Neutrophil (primary cell): ENCODE data around the gene TTF2.

Experiments used
- H3K27ac ChIP-seq: fragments of 200-600 bp; sonication (generic); 2 replicates; pipeline ENCODE4 v1.5.1; 2016; ENCODE audit warnings: mild to moderate bottlenecking, moderate library complexity
- H3K27me3 ChIP-seq: fragments of 200-600 bp; sonication (generic); 2 replicates; pipeline ENCODE4 v1.6.0; 2016; ENCODE audit warnings: mild to moderate bottlenecking
- H3K36me3 ChIP-seq: fragments of 200-600 bp; sonication (generic); 2 replicates; pipeline ENCODE4 v1.5.1; 2017
- H3K4me1 ChIP-seq, 2 experiments: fragments of 200-600 bp in 1 of 2; sonication (generic) in 1 of 2; 1 replicate in 1 of 2; 2 replicates in 1 of 2; pipeline versions ENCODE4 v1.5.1 to v1.6.1; 2013 to 2016; ENCODE audit warnings: low read depth in 1 of 2, low read length in 1 of 2, mild to moderate bottlenecking in 1 of 2, moderate library complexity in 1 of 2; ENCODE audit not compliant: control insufficient read depth in 1 of 2, insufficient read depth in 1 of 2
- H3K4me3 ChIP-seq, 2 experiments: fragments of 200-600 bp in 1 of 2; sonication (generic) in 1 of 2; 1 replicate in 1 of 2; 2 replicates in 1 of 2; pipeline ENCODE4 v1.5.1; 2013 to 2016; ENCODE audit warnings: low read depth in 1 of 2, low read length in 1 of 2, mild to moderate bottlenecking in 1 of 2, moderate library complexity in 1 of 2
- H3K9me3 ChIP-seq: fragments of 200-600 bp; sonication (generic); 2 replicates; pipeline ENCODE4 v1.5.1; 2016
- TF ChIP-seq, protein P1 (sequence below): fragments of 200-600 bp; sonication (generic); IDR thresholded peaks from 2 replicates; pipeline ENCODE4 v1.5.1; 2016; ENCODE audit warnings: antibody characterized with exemption

Gene TTF2

DNA sequence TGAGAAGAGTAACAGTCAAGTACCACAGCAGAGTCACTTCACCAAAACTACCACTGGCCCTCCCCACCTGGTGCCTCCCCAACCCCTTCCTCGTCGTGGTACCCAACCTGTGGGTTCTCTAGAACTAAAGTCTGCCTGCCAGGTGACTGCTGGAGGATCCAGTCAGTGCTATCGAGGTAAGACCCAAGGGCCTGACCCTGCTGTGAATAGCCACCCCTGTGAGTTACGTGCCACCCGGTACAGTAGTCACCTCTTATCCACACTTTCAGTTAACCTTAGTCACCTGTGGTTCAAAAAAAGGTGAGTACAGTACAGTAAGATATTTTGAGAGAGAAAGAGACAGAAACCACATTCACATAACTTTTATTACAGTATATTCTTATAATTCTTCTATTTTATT is 16.5 kb downstream of the TTF2 start:
- Histone ChIP-seq H3K4me3 (no peak overlapping the region), H3K27ac (no peak overlapping the region)

DNA sequence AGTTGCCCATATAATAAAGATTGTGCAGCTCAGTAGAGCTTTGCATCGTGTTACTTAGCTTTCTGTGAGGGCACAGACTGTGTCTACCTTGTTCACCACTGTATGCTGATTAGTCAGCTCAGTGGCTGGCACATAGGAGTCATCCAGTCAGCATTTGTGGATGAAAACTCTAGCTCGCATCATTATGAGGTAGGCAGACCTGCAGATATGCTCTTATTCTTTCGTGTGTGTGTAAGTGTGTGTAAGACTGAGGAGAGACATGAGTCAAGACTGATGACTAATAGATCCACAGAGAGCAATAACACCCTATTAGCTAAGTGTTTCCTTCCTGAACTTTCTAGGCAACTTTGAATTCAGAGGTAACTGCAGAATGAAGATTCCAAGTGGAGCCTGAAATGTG is 17.1 kb downstream of the TTF2 start:
- no peaks in the 10 kb centered on the region for H3K4me1 ChIP-seq
- no peaks in the 10 kb centered on the region for H3K9me3 ChIP-seq
- H3K4me3 ChIP-seq = no peak overlapping the region
- peaks cover 76% of the 10 kb centered on the region for H3K36me3 ChIP-seq
- H3K27me3 ChIP-seq = no peaks in the 10 kb centered on the region
- H3K27ac ChIP-seq = no peak overlapping the region
- TF ChIP-seq, protein P1, sequence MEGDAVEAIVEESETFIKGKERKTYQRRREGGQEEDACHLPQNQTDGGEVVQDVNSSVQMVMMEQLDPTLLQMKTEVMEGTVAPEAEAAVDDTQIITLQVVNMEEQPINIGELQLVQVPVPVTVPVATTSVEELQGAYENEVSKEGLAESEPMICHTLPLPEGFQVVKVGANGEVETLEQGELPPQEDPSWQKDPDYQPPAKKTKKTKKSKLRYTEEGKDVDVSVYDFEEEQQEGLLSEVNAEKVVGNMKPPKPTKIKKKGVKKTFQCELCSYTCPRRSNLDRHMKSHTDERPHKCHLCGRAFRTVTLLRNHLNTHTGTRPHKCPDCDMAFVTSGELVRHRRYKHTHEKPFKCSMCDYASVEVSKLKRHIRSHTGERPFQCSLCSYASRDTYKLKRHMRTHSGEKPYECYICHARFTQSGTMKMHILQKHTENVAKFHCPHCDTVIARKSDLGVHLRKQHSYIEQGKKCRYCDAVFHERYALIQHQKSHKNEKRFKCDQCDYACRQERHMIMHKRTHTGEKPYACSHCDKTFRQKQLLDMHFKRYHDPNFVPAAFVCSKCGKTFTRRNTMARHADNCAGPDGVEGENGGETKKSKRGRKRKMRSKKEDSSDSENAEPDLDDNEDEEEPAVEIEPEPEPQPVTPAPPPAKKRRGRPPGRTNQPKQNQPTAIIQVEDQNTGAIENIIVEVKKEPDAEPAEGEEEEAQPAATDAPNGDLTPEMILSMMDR = no peak

More for the DNA sequence above, 16.5 kb downstream of the TTF2 start:
- Histone ChIP-seq H3K36me3 (peaks cover 70% of the 10 kb centered on the region), H3K9me3 (no peaks in the 10 kb centered on the region), H3K4me1 (no peaks in the 10 kb centered on the region), H3K27me3 (no peaks in the 10 kb centered on the region)
- TF ChIP-seq, protein P1 = no peak

DNA sequence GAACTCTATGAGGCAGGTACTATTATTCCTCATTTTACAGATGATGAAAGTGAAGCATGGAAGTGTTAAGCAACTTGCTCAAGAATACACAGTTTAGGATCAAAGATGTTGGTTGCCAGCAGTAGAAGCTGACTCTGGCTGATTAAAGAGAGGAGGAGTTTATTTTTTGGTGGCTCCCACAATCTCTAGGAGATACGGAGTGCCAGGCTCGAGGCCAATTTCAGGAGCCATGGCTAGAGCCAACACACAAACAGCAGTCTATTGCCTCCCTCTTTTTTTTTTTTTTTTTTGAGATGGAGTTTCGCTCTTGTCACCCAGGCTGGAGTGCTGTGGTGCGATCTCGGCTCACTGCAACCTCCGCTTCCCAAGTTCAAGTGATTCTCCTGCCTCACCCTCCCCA is 19.6 kb downstream of the TTF2 start:
- TF ChIP-seq, protein P1 = no peak
- peaks cover 95% of the 10 kb centered on the region for H3K36me3 ChIP-seq
- no peaks in the 10 kb centered on the region for H3K27me3 ChIP-seq

DNA sequence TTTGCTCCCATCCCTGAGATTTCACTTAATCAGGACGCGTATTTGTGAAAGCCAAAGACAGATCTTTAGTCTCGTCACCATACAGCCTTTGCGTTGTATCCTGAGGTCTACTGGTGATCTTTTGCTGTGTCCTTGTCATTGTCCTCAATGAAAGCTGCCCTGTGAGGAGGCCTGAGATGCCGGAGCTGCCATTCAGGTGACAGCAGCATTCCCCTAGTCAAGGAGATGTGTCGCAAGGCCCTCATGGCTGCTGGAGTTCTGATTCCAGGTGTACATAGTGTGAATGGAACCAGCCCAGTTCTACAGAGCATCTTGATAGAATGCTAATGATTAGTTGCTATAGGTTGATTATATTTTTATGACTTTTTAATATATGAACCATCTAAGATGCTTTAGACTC is 24.1 kb downstream of the TTF2 start:
- TF ChIP-seq, protein P1 = no peak

More for the DNA sequence above, 19.6 kb downstream of the TTF2 start:
- Histone ChIP-seq H3K27ac (no peak overlapping the region), H3K9me3 (no peaks in the 10 kb centered on the region), H3K4me3 (no peak overlapping the region), H3K4me1 (no peaks in the 10 kb centered on the region)

DNA sequence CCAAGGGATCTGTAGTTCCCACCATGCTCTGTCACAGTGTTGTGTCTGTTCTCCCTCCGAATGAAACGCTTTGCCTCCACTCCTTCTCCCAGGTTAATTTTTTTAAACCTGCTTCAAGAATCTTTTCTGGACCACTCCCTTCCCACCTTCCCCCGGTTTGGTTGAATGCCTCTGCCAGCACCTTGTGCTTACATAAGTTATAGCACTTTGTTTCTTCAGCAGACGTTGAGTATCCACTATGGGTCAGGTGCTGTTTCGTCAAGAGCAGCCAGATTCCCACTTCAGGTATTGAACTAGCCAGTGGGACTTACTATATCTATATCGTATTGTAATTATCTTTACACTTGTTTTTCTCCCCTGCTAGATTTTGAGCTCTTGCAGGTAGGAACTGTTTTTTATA is 27.6 kb downstream of the TTF2 start:
- H3K27ac ChIP-seq = no peak overlapping the region
- no peak overlapping the region for H3K4me3 ChIP-seq
- H3K36me3 ChIP-seq = peaks cover 89% of the 10 kb centered on the region
- H3K4me1 ChIP-seq = no peaks in the 10 kb centered on the region
- no peaks in the 10 kb centered on the region for H3K27me3 ChIP-seq
- TF ChIP-seq, protein P1 = no peak
- no peaks in the 10 kb centered on the region for H3K9me3 ChIP-seq

More for the DNA sequence above, 24.1 kb downstream of the TTF2 start:
- Histone ChIP-seq H3K9me3 (no peaks in the 10 kb centered on the region), H3K4me1 (no peaks in the 10 kb centered on the region), H3K27me3 (no peaks in the 10 kb centered on the region), H3K36me3 (peaks cover 88% of the 10 kb centered on the region), H3K4me3 (no peak overlapping the region), H3K27ac (no peak overlapping the region)

DNA sequence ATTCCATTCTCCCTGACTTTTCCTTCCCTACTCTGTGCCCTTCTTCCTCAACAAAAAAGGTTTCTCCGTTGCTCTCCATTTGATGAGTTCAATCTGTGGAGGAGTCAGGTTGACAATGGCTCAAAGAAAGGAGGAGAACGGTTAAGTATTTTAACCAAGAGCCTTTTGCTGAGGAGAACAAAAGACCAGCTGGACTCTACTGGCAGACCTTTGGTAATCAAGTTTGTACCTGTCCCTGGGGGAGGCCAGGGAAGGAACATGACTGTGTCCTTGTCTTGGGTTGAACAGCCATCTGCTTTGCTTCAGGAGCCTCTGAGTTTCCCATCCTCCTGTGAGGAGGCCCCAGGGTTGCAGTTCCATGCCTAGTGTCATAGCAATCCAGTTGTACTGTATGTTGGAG is 29.9 kb downstream of the TTF2 start:
- no peaks in the 10 kb centered on the region for H3K9me3 ChIP-seq
- H3K27ac ChIP-seq = no peak overlapping the region
- no peak overlapping the region for H3K4me3 ChIP-seq
- no peaks in the 10 kb centered on the region for H3K27me3 ChIP-seq
- H3K36me3 ChIP-seq = peaks cover 89% of the 10 kb centered on the region
- TF ChIP-seq, protein P1 = no peak
- no peaks in the 10 kb centered on the region for H3K4me1 ChIP-seq
